DOHH2 (cell line): ENCODE measurements around the gene SPATA4.

Source experiments
- CTCF ChIP-seq: fragments of 200-600 bp; sonication (generic); IDR thresholded peaks from one replicate; pipeline ENCODE4 v1.5.1; 2014; ENCODE audit warnings: antibody characterized with exemption, mild to moderate bottlenecking, low read depth, low read length; ENCODE audit not compliant: poor library complexity, severe bottlenecking
- EZH2phosphoT487 ChIP-seq: fragments of 200-600 bp; sonication (generic); IDR thresholded peaks from 2 replicates; pipeline ENCODE4 v1.6.1; 2017; ENCODE audit warnings: borderline replicate concordance, mild to moderate bottlenecking, antibody characterized with exemption, low read length, moderate library complexity, mixed read lengths

- no peak for TF ChIP-seq CTCF
- no peak for TF ChIP-seq EZH2phosphoT487
These were observed 42.3 kb downstream of the SPATA4 start for GRCh38 chr4:176153124-176153523.
